Adrenal gland (tissue), 5 donors: ENCODE data around the gene RIPK1.

Source experiments
- CTCF ChIP-seq, 6 experiments: fragments of 450-650 bp in 4 of 6; fragments of 200-600 bp in 2 of 6; sonication (generic) in 1 of 6; IDR thresholded peaks; 1 replicate in 5 of 6; 2 replicates in 1 of 6; pipeline versions ENCODE4 v1.5.1 to v1.8.0; 2016 to 2021; ENCODE audit warnings: antibody characterized with exemption in 6 of 6, mild to moderate bottlenecking in 2 of 6, moderate library complexity in 1 of 6
- POLR2A ChIP-seq, 2 donors: fragments of 450-650 bp; IDR thresholded peaks; one replicate each; pipeline ENCODE4 v1.6.1; 2017; ENCODE audit warnings: antibody characterized with exemption in 2 of 2, mild to moderate bottlenecking in 2 of 2, moderate library complexity in 1 of 2
- donor health status: DM: no; HTN: no; CAD: no.

- TF ChIP-seq CTCF (IDR thresholded peaks at IDR 0.05) (no peak), POLR2A (IDR thresholded peaks at IDR 0.05) (no peak)
These were observed 16.8 kb downstream of the RIPK1 start for GRCh38 chr6:3085074-3085473.
